Measurements from ENCODE around the gene GATA1.

GATA1 gene

GRCh38 chrX:48761674-48762471 lies 24.5 kb upstream of the GATA1 start, which contains the start of gene GLOD5:
GLOD5 (plus strand) TSS chrX:48761747; CDS start chrX:48761791, 44 bp downstream.
- no peak within 1 kb of the TSS for H3K4me3 ChIP-seq (ENCODE audit: low read depth, low read length)
- no peak for DNase-seq (ENCODE audit: low read depth)
- TF ChIP-seq, protein P1, sequence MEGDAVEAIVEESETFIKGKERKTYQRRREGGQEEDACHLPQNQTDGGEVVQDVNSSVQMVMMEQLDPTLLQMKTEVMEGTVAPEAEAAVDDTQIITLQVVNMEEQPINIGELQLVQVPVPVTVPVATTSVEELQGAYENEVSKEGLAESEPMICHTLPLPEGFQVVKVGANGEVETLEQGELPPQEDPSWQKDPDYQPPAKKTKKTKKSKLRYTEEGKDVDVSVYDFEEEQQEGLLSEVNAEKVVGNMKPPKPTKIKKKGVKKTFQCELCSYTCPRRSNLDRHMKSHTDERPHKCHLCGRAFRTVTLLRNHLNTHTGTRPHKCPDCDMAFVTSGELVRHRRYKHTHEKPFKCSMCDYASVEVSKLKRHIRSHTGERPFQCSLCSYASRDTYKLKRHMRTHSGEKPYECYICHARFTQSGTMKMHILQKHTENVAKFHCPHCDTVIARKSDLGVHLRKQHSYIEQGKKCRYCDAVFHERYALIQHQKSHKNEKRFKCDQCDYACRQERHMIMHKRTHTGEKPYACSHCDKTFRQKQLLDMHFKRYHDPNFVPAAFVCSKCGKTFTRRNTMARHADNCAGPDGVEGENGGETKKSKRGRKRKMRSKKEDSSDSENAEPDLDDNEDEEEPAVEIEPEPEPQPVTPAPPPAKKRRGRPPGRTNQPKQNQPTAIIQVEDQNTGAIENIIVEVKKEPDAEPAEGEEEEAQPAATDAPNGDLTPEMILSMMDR (IDR thresholded peaks at IDR 0.05; ENCODE audit: low read depth, low read length, missing control alignments) = peak; percentile 17

DNA sequence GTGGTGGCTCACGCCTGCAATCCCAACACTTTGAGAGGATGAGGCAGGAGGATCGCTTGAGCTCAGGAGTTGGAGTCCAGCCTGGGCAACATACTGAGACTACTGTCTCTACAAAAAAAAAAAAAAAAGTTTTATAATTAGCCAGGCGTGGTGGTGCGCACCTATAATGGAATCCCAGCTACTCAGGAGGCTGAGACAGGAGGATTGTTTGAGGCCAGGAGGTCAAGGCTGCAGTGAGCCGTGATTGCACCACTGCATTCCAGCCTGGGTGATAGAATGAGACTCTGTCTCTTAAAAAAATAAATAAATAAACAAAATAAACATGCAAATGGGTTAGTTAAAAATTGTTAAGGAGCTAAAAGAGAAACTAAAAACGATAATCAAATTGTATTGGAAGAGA lies 17.2 kb upstream of the GATA1 start:
- TF ChIP-seq, protein P1 (IDR thresholded peaks at IDR 0.05; ENCODE audit: low read depth, low read length, missing control alignments) = no peak
- no peak overlapping the region for H3K4me3 ChIP-seq (ENCODE audit: low read depth, low read length)
- no peak for DNase-seq (ENCODE audit: low read depth)

DNA sequence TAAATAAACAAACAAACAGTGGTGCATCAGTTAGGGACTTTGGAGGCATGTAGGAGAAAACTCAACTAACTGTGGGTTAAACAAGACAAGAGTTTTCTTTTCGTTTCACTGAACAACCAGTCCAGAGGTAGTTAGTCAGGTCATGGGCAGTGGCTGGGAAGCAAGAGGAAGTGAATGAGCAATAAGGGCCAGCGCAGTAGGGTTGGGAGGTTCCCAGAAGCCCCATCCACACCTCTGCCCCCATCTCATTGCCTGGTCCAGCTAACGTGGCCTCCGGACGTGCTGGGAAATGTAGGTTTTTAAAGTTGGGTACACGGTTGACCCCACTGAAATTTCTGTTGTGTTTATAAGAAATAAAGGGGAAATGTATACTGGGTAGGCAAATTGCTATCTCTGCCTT lies 16.1 kb upstream of the GATA1 start:
- DNase-seq (ENCODE audit: low read depth) = no peak
- H3K4me3 ChIP-seq (ENCODE audit: low read depth, low read length) = no peak overlapping the region
- TF ChIP-seq, protein P1 (IDR thresholded peaks at IDR 0.05; ENCODE audit: low read depth, low read length, missing control alignments) = no peak

GRCh38 chrX:48772602-48773001 lies 13.8 kb upstream of the GATA1 start:
- H3K4me3 ChIP-seq (ENCODE audit: low read depth, low read length) = no peak overlapping the region
- TF ChIP-seq, protein P1 (IDR thresholded peaks at IDR 0.05; ENCODE audit: low read depth, low read length, missing control alignments) = no peak
- no peak for DNase-seq (ENCODE audit: low read depth)

GRCh38 chrX:48776818-48777439 lies 9.5 kb upstream of the GATA1 start:
- TF ChIP-seq, protein P1 (IDR thresholded peaks at IDR 0.05; ENCODE audit: low read depth, low read length, missing control alignments) = no peak

DNA sequence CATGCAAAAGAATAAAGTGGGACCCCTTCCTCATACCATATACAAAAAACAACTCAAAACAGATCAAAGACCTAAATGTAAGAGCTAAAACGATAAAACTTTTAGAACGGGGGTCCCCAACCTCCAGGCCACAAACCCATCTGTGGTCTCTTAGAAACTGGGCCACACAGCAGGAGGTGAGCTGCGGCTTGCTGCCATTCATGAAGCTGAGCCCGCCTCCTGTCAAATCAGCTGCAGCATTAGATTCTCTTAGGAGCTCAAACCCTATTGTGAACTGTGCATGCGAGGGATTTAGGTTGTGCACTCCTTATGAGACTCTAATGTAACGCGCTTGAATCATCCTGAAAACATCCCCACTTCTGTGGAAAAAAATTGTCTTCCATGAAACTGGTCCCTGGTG lies 7.0 kb upstream of the GATA1 start:
- no peak overlapping the region for H3K4me3 ChIP-seq (ENCODE audit: low read depth, low read length)
- TF ChIP-seq, protein P1 (IDR thresholded peaks at IDR 0.05; ENCODE audit: low read depth, low read length, missing control alignments) = no peak
- no peak for DNase-seq (ENCODE audit: low read depth)

More at GRCh38 chrX:48776818-48777439, 9.5 kb upstream of the GATA1 start:
- no peak overlapping the region for H3K4me3 ChIP-seq (ENCODE audit: low read depth, low read length)
- no peak for DNase-seq (ENCODE audit: low read depth)

All from GM12864 (cell line).